Measurements from ENCODE around the gene CAPN11. TPM values are rescaled to one million over a fixed set of nuclear protein-coding genes. Genes with fewer than 3 reads are reported as not detected.
A peak's percentile ranks its signal among the peaks of the same experiment; 100 is the strongest.

The CAPN11 gene
- total RNA-seq, 4 donors from 2014 or later = 0.22 to 1.7 TPM; not detected in 2

GRCh38 chr6:44217332-44218143 is 58.9 kb downstream of the CAPN11 start:
- Histone ChIP-seq H3K36me3 (no peaks in the 10 kb centered on the region), H3K4me3 (replicated peaks in 1 of 3) (no peak overlapping the region)
- 77 to 79% methylated on average over 16 of the region's 16 CpGs for WGBS, 2 donors

GRCh38 chr6:44219053-44219814 is 60.6 kb downstream of the CAPN11 start:
- Histone ChIP-seq H3K4me1 (peaks cover 34 to 58% of the 10 kb centered on the region in 2 donors), H3K36me3 (no peaks in the 10 kb centered on the region), H3K9me3 (no peaks in the 10 kb centered on the region), H3K27me3 (no peaks in the 10 kb centered on the region), H3K27ac (peak overlapping the region; percentile 93 to 95 (median 95)), H3K4me3 (replicated peaks in 1 of 3) (peak overlapping the region in 2 of 3 donors; percentile 34 to 69)
- peak; percentile 91 to 92 for DNase-seq
- intact Hi-C loops (cut with DNase I) = no loop called here
- TF ChIP-seq CTCF (IDR thresholded peaks at IDR 0.05) (peak in 1 of 6 experiments; percentile 12), POLR2A (IDR thresholded peaks at IDR 0.05) (peak in 1 of 2 donors; percentile 90)
- WGBS, 2 donors = 2 to 4% methylated on average over 7 to 10 of the region's 45 CpGs

More at GRCh38 chr6:44217332-44218143, 58.9 kb downstream of the CAPN11 start:
- no peaks in the 10 kb centered on the region for H3K9me3 ChIP-seq
- intact Hi-C loops (cut with DNase I) = no loop called here
- no peaks in the 10 kb centered on the region for H3K27me3 ChIP-seq
- DNase-seq = peak in 1 of 2 donors; percentile 33
- TF ChIP-seq POLR2A (IDR thresholded peaks at IDR 0.05) = no peak
- no peak for TF ChIP-seq CTCF (IDR thresholded peaks at IDR 0.05)
- peak overlapping the region in 2 of 3 donors; percentile 12 to 93 for H3K27ac ChIP-seq
- peaks cover 24 to 44% of the 10 kb centered on the region in 2 donors for H3K4me1 ChIP-seq

GRCh38 chr6:44219815-44220784 is 61.5 kb downstream of the CAPN11 start:
- H3K27me3 ChIP-seq = no peaks in the 10 kb centered on the region
- H3K4me3 ChIP-seq (replicated peaks in 1 of 3) = peak overlapping the region in 2 of 3 donors; percentile 34 to 69
- peak overlapping the region; percentile 93 to 95 (median 95) for H3K27ac ChIP-seq
- H3K9me3 ChIP-seq = no peaks in the 10 kb centered on the region
- DNase-seq = no peak
- H3K4me1 ChIP-seq = peaks cover 39 to 66% of the 10 kb centered on the region in 2 donors
- intact Hi-C loops (cut with DNase I) = no loop called here
- WGBS, 2 donors = 57 to 82% methylated on average over 20 to 28 of the region's 28 CpGs
- TF ChIP-seq POLR2A (IDR thresholded peaks at IDR 0.05) = no peak
- no peak for TF ChIP-seq CTCF (IDR thresholded peaks at IDR 0.05)
- H3K36me3 ChIP-seq = no peaks in the 10 kb centered on the region

- Histone ChIP-seq H3K27me3 (no peaks in the 10 kb centered on the region), H3K4me1 (peaks cover 39 to 73% of the 10 kb centered on the region in 2 donors), H3K9me3 (no peaks in the 10 kb centered on the region), H3K4me3 (replicated peaks in 1 of 3) (no peak overlapping the region), H3K36me3 (no peaks in the 10 kb centered on the region), H3K27ac (peak overlapping the region; percentile 93 to 95 (median 95))
- intact Hi-C loops (cut with DNase I) = no loop called here
- 83 to 85% methylated on average over 4 of the region's 4 CpGs for WGBS, 2 donors
- TF ChIP-seq POLR2A (IDR thresholded peaks at IDR 0.05) = no peak
- no peak for TF ChIP-seq CTCF (IDR thresholded peaks at IDR 0.05)
- DNase-seq = no peak
Observed at GRCh38 chr6:44220913-44221290, 62.3 kb downstream of the CAPN11 start.

Data from thyroid gland (tissue), 4 donors.